D721Med (cell line): Measurements from ENCODE around the gene TIMM17B.

Experiments
- DNase-seq: peaks from one replicate; pipeline ENCODE4 v3.0.0; 2011; ENCODE audit warnings: low spot score; ENCODE audit not compliant: insufficient read length
- FAIRE-seq: peaks from 2 replicates; lab custom pipeline; 2011; peaks lifted over from hg19 to GRCh38; lab: Jason Lieb, UNC
- CTCF ChIP-seq: IDR thresholded peaks from 2 replicates; pipeline ENCODE4 v1.5.1; 2012; ENCODE audit warnings: mild to moderate bottlenecking, control low read depth; ENCODE audit not compliant: insufficient read depth; ENCODE audit errors: missing control alignments

TIMM17B gene

GRCh38 chrX:48896611-48897011 lies 957 bp downstream of the TIMM17B start:
- DNase-seq: no peak
- FAIRE-seq: no peak
- TF ChIP-seq CTCF: no peak

- FAIRE-seq (no peak), DNase-seq (no peak)
Measured at GRCh38 chrX:48894891-48895290, 2.7 kb downstream of the TIMM17B start.

GRCh38 chrX:48893556-48894348 lies 3.8 kb downstream of the TIMM17B start:
- no peak for FAIRE-seq
- no peak for TF ChIP-seq CTCF
- DNase-seq: no peak

More at GRCh38 chrX:48894891-48895290, 2.7 kb downstream of the TIMM17B start:
- no peak for TF ChIP-seq CTCF

GRCh38 chrX:48892896-48893295 lies 4.7 kb downstream of the TIMM17B start:
- no peak for TF ChIP-seq CTCF
- DNase-seq: no peak
- no peak for FAIRE-seq

GRCh38 chrX:48891402-48892288 lies 5.9 kb downstream of the TIMM17B start:
- no peak for FAIRE-seq
- peak; percentile 52 for TF ChIP-seq CTCF
- peak; percentile 65 for DNase-seq

- FAIRE-seq (no peak), DNase-seq (no peak)
- TF ChIP-seq CTCF: no peak
Measured at GRCh38 chrX:48890934-48891401, 6.6 kb downstream of the TIMM17B start.
